HL-60 (cell line): Measurements from ENCODE around the gene COL5A2.

Experiments
- DNase-seq, 2 experiments: peaks; one replicate each; pipeline ENCODE4 v3.0.0-alpha.2; 2010 to 2020; ENCODE audit warnings: low read depth in 1 of 2, low spot score in 1 of 2
- H3K27ac ChIP-seq: fragments of 250-450 bp; sonication (Bioruptor Pico); replicated peaks from 2 replicates; pipeline ENCODE4 v1.5.1; 2020; ENCODE audit warnings: mild to moderate bottlenecking, moderate library complexity
- H3K27me3 ChIP-seq: fragments of 250-450 bp; sonication (Bioruptor Pico); 2 replicates; pipeline ENCODE4 v1.5.1; 2021; ENCODE audit warnings: mild to moderate bottlenecking, moderate library complexity; ENCODE audit not compliant: insufficient read depth, poor library complexity, severe bottlenecking
- H3K4me3 ChIP-seq: replicated peaks from 2 replicates; pipeline ENCODE4 v1.5.1; 2011; ENCODE audit warnings: mild to moderate bottlenecking, control low read depth, low read length; ENCODE audit not compliant: insufficient read depth
- CTCF ChIP-seq: IDR thresholded peaks from one replicate; pipeline ENCODE4 v1.5.1; 2011; ENCODE audit warnings: low read length, control low read depth, inconsistent platforms; ENCODE audit not compliant: insufficient read depth
- GABPA ChIP-seq: IDR thresholded peaks from 2 replicates; pipeline ENCODE4 v1.6.1; 2012; ENCODE audit warnings: low read depth
- POLR2AphosphoS5 ChIP-seq: IDR thresholded peaks from 2 replicates; pipeline ENCODE4 v1.6.1; 2012; ENCODE audit warnings: low read depth
- SPI1 ChIP-seq: IDR thresholded peaks from 2 replicates; pipeline ENCODE4 v1.6.1; 2012; ENCODE audit warnings: low read depth, mild to moderate bottlenecking, borderline replicate concordance
- TF ChIP-seq, protein P1 (sequence below): IDR thresholded peaks from 2 replicates; pipeline ENCODE4 v1.6.1; 2012; ENCODE audit warnings: low read depth; ENCODE audit not compliant: insufficient replicate concordance

Gene COL5A2

GRCh38 chr2:189134485-189134884 lies 45.1 kb downstream of the COL5A2 start:
- H3K27me3 ChIP-seq = no peaks in the 10 kb centered on the region
- no peak for TF ChIP-seq SPI1
- no peak for TF ChIP-seq GABPA
- TF ChIP-seq CTCF = no peak
- no peak for TF ChIP-seq POLR2AphosphoS5
- TF ChIP-seq, protein P1, sequence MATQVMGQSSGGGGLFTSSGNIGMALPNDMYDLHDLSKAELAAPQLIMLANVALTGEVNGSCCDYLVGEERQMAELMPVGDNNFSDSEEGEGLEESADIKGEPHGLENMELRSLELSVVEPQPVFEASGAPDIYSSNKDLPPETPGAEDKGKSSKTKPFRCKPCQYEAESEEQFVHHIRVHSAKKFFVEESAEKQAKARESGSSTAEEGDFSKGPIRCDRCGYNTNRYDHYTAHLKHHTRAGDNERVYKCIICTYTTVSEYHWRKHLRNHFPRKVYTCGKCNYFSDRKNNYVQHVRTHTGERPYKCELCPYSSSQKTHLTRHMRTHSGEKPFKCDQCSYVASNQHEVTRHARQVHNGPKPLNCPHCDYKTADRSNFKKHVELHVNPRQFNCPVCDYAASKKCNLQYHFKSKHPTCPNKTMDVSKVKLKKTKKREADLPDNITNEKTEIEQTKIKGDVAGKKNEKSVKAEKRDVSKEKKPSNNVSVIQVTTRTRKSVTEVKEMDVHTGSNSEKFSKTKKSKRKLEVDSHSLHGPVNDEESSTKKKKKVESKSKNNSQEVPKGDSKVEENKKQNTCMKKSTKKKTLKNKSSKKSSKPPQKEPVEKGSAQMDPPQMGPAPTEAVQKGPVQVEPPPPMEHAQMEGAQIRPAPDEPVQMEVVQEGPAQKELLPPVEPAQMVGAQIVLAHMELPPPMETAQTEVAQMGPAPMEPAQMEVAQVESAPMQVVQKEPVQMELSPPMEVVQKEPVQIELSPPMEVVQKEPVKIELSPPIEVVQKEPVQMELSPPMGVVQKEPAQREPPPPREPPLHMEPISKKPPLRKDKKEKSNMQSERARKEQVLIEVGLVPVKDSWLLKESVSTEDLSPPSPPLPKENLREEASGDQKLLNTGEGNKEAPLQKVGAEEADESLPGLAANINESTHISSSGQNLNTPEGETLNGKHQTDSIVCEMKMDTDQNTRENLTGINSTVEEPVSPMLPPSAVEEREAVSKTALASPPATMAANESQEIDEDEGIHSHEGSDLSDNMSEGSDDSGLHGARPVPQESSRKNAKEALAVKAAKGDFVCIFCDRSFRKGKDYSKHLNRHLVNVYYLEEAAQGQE = no peak
- H3K27ac ChIP-seq = no peak overlapping the region
- no peak for DNase-seq
- no peak overlapping the region for H3K4me3 ChIP-seq

GRCh38 chr2:189131991-189132390 lies 47.6 kb downstream of the COL5A2 start:
- no peak for TF ChIP-seq CTCF
- no peak for TF ChIP-seq POLR2AphosphoS5
- no peak for TF ChIP-seq GABPA
- TF ChIP-seq, protein P1 = no peak
- no peak for TF ChIP-seq SPI1
- no peak for DNase-seq
- Histone ChIP-seq H3K4me3 (no peak overlapping the region), H3K27me3 (no peaks in the 10 kb centered on the region), H3K27ac (no peak overlapping the region)

DNA sequence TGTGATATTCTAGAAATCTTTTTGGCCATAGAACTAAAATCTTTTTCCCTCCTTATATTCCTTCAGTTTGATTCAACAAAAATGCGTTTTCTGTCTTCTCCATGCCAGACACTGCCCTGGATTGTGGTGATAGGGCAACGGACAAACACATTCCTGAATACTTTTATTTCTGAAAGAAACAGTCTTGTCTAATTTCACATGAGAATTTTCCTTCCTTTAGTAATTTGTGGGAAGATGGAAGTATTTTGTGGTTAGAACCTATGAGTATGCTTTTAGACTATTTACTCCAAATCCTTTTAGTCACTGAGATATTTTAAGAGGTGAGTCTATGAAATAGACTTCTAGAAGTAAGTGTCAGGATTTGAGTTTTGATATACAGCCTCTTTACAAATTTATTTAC lies 49.6 kb downstream of the COL5A2 start:
- H3K4me3 ChIP-seq = no peak overlapping the region
- H3K27me3 ChIP-seq = no peaks in the 10 kb centered on the region
- no peak for DNase-seq
- TF ChIP-seq CTCF = no peak
- no peak for TF ChIP-seq GABPA
- TF ChIP-seq POLR2AphosphoS5 = no peak
- no peak for TF ChIP-seq SPI1
- TF ChIP-seq, protein P1 = no peak
- H3K27ac ChIP-seq = no peak overlapping the region
